GM21367 (cell line): ENCODE results near the gene FGF3.

Experiments
- ATAC-seq: cut with Tn5 transposase; IDR thresholded peaks from one replicate; pipeline ENCODE4 v1.9.1; 2021; ENCODE audit not compliant: unreplicated experiment

The FGF3 gene

GRCh38 chr11:69844396-69844795 lies 25.2 kb upstream of the FGF3 start:
- no peak for ATAC-seq

GRCh38 chr11:69843529-69843921 lies 24.3 kb upstream of the FGF3 start:
- no peak for ATAC-seq

- ATAC-seq, result no peak
These were observed 23.7 kb upstream of the FGF3 start for GRCh38 chr11:69842746-69843528.

GRCh38 chr11:69841859-69842698 lies 22.9 kb upstream of the FGF3 start:
- ATAC-seq, result no peak

- ATAC-seq, result no peak
These were observed 22.1 kb upstream of the FGF3 start for GRCh38 chr11:69841170-69841858.

- no peak for ATAC-seq
These were observed 21.4 kb upstream of the FGF3 start for GRCh38 chr11:69840371-69841169.

- no peak for ATAC-seq
These were observed 20.3 kb upstream of the FGF3 start for GRCh38 chr11:69839516-69839915.

- no peak for ATAC-seq
These were observed 18.6 kb upstream of the FGF3 start for GRCh38 chr11:69837791-69838190.

- ATAC-seq, result no peak
These were observed 17.2 kb upstream of the FGF3 start for GRCh38 chr11:69836401-69836800.

- no peak for ATAC-seq
These were observed 15.9 kb upstream of the FGF3 start for GRCh38 chr11:69834811-69835800.

GRCh38 chr11:69834251-69834650 lies 15.0 kb upstream of the FGF3 start:
- ATAC-seq, result no peak

- no peak for ATAC-seq
These were observed 13.6 kb upstream of the FGF3 start for GRCh38 chr11:69832561-69833413.

GRCh38 chr11:69831985-69832384 lies 12.8 kb upstream of the FGF3 start:
- ATAC-seq, result no peak

GRCh38 chr11:69830086-69830485 lies 10.9 kb upstream of the FGF3 start:
- no peak for ATAC-seq

GRCh38 chr11:69828971-69829344 lies 9.7 kb upstream of the FGF3 start:
- ATAC-seq, result no peak

GRCh38 chr11:69828276-69828970 lies 9.2 kb upstream of the FGF3 start:
- ATAC-seq, result no peak

- ATAC-seq, result no peak
These were observed 7.6 kb upstream of the FGF3 start for GRCh38 chr11:69826773-69827172.

GRCh38 chr11:69825941-69826340 lies 6.7 kb upstream of the FGF3 start:
- ATAC-seq, result no peak
